SK-N-SH treated with all-trans-retinoic acid at 6 μM for 48 hours (cell line): ENCODE data around the gene MED26.

Source experiments
- ARNTL ChIP-seq: fragments of 450-650 bp; formaldehyde crosslinking; IDR thresholded peaks from 2 replicates; pipeline ENCODE4 v1.5.0; 2020; ENCODE audit warnings: low read depth, mild to moderate bottlenecking, moderate library complexity, borderline replicate concordance
- BACH2 ChIP-seq: fragments of 250-450 bp; sonication (Bioruptor Pico); IDR thresholded peaks from 2 replicates; pipeline ENCODE4 v1.9.0; 2021; ENCODE audit warnings: mild to moderate bottlenecking, borderline replicate concordance
- CREB5 ChIP-seq: fragments of 250-450 bp; sonication (Bioruptor Pico); IDR thresholded peaks from 2 replicates; pipeline ENCODE4 v1.5.1; 2020; ENCODE audit warnings: low read depth, mild to moderate bottlenecking, moderate library complexity
- CSDC2 ChIP-seq: fragments of 250-450 bp; sonication (Bioruptor Pico); IDR thresholded peaks from 2 replicates; pipeline ENCODE4 v1.5.0; 2020; ENCODE audit warnings: mild to moderate bottlenecking, moderate library complexity
- CSRNP3 ChIP-seq: fragments of 250-450 bp; sonication (Bioruptor Pico); IDR thresholded peaks from 2 replicates; pipeline ENCODE4 v1.5.1; 2021; ENCODE audit warnings: mild to moderate bottlenecking, moderate library complexity
- ISL1 ChIP-seq: fragments of 250-450 bp; sonication (Bioruptor Pico); IDR thresholded peaks from 2 replicates; pipeline ENCODE4 v2.1.2; 2022; ENCODE audit warnings: mild to moderate bottlenecking, moderate library complexity
- PATZ1 ChIP-seq: fragments of 250-450 bp; sonication (Bioruptor Pico); IDR thresholded peaks from 2 replicates; pipeline ENCODE4 v1.8.0; 2020; ENCODE audit warnings: mild to moderate bottlenecking, moderate library complexity, borderline replicate concordance
- TCF4 ChIP-seq: fragments of 250-450 bp; sonication (Bioruptor Pico); IDR thresholded peaks from 2 replicates; pipeline ENCODE4 v1.8.0; 2021; ENCODE audit warnings: mild to moderate bottlenecking, moderate library complexity, borderline replicate concordance
- TOX ChIP-seq: fragments of 250-450 bp; sonication (Bioruptor Pico); IDR thresholded peaks from 2 replicates; pipeline ENCODE4 v1.8.0; 2021; ENCODE audit warnings: mild to moderate bottlenecking, moderate library complexity, borderline replicate concordance
- ZFP3 ChIP-seq: fragments of 250-450 bp; sonication (Bioruptor Pico); IDR thresholded peaks from 2 replicates; pipeline ENCODE4 v1.5.0; 2020; ENCODE audit warnings: mild to moderate bottlenecking, moderate library complexity
- ZNF565 ChIP-seq: fragments of 450-650 bp; formaldehyde crosslinking; conservative IDR thresholded peaks from 2 replicates; pipeline ENCODE4 v1.5.0; 2020; ENCODE audit warnings: low read depth, mild to moderate bottlenecking, moderate library complexity
- ZNF70 ChIP-seq: fragments of 450-650 bp; formaldehyde crosslinking; IDR thresholded peaks from 2 replicates; pipeline ENCODE4 v1.5.0; 2020; ENCODE audit warnings: mild to moderate bottlenecking, moderate library complexity

- TF ChIP-seq CSDC2, result no peak
- no peak for TF ChIP-seq PATZ1 (CRISPR knock-in tag)
- no peak for TF ChIP-seq CREB5 (CRISPR knock-in tag)
- TF ChIP-seq BACH2, result no peak
- no peak for TF ChIP-seq ZFP3 (CRISPR knock-in tag)
- TF ChIP-seq ISL1 (CRISPR knock-in tag), result no peak
- TF ChIP-seq TOX (CRISPR knock-in tag), result no peak
- TF ChIP-seq TCF4 (CRISPR knock-in tag), result no peak
- TF ChIP-seq ARNTL, result no peak
- no peak for TF ChIP-seq ZNF565
- TF ChIP-seq ZNF70 (CRISPR knock-in tag), result no peak
- no peak for TF ChIP-seq CSRNP3 (CRISPR knock-in tag)
Measured at GRCh38 chr19:16668176-16668575, 40.2 kb upstream of the MED26 start.
